ENCODE measurements around the gene EFS.
"Not testable (repeated sequence)": the region's sequence is repeated elsewhere in the genome, so short reads cannot be mapped to it uniquely, and the experiment has no call there.

Gene EFS

GRCh38 chr14:23399136-23399535, 34.2 kb upstream of the EFS start:
- DNase-seq (ENCODE audit: low read depth in 2 of 2): no peak

DNA sequence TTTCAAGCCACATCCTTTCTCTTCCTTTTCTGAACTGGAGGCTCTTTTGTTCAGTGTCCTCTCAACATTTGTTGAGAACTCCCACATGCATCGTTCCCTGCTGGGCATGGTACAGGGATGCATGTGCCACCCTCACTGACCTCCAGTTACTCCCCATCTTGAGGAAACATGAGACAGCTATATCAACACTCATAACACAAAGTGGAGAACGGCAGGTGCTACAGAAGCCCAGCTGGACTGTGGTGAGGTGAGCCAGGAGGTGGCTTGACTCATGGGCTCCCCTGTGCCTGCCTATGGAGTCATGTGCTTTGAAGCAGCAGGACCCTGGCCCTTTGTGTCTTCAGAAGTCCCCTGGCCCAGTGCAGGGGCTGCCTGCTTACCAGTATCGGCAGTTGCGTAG, 33.4 kb upstream of the EFS start:
- DNase-seq (ENCODE audit: low read depth in 2 of 2): no peak

GRCh38 chr14:23396781-23397407, 31.9 kb upstream of the EFS start:
- no peak for DNase-seq (ENCODE audit: low read depth in 2 of 2)

DNA sequence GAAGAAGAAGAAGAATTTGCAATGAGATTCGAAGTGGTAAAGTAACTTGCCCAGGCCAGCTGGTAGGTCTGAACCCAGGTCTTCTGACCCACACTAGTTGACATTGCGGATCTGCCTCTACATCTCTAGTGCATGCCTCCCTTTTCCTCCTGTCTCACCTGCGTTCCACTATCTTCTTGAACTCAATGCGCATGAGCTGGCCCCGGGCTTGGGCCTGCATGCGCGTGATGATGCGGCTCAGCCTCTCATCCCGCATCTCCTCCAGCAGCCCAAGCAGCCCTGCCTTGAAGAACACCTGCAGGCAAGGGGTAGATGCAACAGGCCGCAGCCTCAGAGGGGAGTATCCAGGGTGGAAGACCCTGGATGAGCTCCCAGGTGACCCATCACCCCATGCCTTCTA, 31.2 kb upstream of the EFS start:
- DNase-seq (ENCODE audit: low read depth in 2 of 2): no peak

DNA sequence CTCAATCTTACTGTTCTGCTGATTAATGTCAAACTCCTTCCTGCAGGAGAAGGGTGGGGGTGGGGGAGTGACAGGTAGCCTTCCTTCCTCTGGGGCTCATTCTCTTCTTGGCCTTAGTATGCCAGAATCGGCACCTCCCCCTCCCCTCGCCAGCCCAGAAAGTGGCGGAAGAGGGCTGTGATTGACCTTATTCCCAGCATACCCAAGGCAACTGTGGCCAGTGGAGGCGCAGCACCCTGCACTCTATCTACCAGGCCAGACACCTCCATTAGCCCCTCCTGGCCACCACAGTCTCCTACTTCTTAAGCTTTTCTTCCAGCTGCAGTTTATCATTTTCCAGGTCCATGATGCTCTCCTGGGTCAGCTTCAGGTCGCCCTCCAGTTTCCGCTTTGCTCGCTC, 27.6 kb upstream of the EFS start:
- DNase-seq (ENCODE audit: low read depth in 2 of 2): no peak

GRCh38 chr14:23389871-23390270, 24.9 kb upstream of the EFS start:
- not testable (repeated sequence) for DNase-seq (ENCODE audit: low read depth in 2 of 2)

GRCh38 chr14:23389396-23389795, 24.4 kb upstream of the EFS start:
- no peak for DNase-seq (ENCODE audit: low read depth in 2 of 2)

DNA sequence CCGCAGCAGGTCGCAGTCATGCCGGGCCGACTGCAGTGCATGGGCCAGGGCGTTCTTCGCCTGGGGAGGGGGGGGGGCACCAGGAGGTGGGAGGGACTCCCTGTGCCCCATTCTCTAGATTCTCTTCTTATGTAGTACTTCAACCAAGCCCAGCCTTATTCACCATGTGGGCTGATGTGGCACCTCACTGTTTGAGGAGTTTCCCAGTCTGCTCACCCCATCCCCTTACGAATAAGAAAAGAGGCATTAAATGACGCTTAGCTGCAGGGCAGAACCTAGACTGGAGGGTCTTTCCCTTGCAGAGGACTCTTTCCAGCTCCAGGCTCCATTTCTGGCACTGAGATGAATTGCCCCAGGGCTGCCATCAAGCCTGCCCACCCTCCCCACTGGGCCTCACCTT, 24.0 kb upstream of the EFS start:
- no peak for DNase-seq (ENCODE audit: low read depth in 2 of 2)

DNA sequence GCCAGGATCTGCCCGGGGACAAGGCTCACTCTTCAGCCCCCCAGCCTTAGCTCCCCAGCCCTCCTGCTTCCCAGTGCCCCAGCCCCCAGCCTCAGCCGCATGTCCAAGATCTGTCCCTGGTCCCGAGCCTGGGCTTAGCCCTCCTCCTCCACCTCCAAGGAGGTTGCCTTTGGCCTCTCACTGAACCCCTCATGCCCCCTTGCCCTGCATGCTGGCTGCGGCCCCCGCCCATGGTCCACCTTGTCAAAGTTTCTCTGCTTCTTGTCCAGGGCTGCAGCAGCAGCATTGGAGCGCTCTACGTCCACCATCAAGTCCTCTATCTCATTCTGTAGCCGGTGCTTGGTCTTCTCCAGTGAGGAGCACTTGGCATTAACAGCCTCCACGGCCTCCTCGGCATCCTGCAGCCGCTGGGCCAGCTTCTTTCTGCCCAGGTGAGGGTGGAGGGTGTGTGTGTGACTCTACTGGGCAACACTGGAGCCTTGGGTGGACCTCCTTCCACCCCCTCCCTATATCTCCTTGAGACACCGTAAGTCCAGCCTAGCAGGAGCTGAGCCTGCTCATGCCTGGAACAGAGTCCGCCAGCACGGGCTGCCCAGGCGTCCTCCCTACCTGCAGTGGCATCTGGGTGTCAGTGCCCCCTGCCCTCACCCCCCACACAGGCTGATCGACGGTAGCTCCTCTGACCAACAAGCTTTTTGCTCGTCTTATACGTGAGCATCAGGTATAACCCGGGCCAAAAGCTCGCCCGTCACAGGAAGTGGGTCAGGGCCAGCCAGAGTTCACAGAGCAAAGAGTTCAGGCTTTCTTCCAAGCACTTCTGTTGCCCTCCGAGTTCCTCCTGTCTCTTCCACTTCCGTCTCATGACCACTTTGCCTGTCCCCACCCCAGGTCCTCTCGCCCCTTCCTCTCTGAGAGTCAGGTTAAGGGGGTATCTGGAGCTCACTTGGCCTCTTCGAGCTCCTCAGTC, 23.2 kb upstream of the EFS start:
- no peak for DNase-seq (ENCODE audit: low read depth in 2 of 2)

DNA sequence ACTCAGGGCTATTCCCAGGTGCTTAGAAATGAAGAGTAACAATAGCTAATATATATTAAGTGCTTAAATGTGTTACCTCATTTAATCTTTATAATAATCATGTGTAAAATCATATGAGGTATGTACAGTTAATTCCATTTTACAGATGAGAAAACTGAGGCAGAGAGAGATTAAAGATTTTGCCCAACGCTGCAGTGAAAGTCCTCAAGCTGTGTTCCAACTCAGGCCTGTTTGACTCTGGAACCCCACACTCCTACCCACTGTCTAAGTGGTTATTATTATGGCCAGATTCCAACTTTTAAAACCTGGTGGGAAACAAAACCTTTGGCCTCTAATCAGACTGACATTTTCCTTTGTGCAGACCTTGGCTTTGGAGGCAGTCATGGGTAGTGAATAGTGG, 22.0 kb upstream of the EFS start:
- no peak for DNase-seq (ENCODE audit: low read depth in 2 of 2)

GRCh38 chr14:23386266-23386657, 21.3 kb upstream of the EFS start:
- DNase-seq (ENCODE audit: low read depth in 2 of 2): not testable (repeated sequence)

GRCh38 chr14:23385642-23386265, 20.8 kb upstream of the EFS start:
- no peak for DNase-seq (ENCODE audit: low read depth in 2 of 2)

GRCh38 chr14:23385244-23385641, 20.3 kb upstream of the EFS start:
- no peak for DNase-seq (ENCODE audit: low read depth in 2 of 2)

DNA sequence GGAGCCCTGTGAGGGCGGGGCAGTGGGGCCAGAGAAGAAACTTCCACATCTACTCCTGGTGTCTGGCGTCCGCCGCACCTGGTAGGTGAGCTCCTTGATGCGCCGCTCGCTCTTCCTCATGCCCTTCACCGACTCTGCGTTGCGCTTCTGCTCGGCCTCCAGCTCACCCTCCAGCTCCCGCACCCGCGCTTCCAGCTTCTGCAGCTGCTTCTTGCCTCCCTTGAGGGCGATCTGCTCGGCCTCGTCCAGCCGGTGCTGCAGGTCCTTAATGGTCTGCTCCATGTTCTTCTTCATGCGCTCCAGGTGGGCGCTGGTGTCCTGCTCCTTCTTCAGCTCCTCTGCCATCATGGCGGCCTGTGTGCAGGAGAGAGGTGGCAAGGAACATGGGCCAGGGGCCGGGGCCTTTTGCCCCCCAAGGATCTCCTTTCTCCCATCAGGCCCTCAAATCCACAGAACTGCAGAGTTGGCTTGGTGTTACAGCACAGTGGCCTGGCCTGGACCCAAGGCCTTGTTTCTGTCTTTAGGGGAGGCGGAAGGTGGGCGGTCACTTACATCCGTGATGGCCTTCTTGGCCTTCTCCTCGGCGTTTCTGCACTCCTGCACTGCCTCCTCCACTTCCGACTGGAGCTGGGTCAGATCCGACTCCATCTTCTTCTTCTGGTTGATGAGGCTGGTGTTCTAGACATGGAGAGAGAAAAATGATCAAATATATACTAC, 19.6 kb upstream of the EFS start:
- no peak for DNase-seq (ENCODE audit: low read depth in 2 of 2)

- no peak for DNase-seq (ENCODE audit: low read depth in 2 of 2)
Measured at GRCh38 chr14:23382731-23383440, 17.9 kb upstream of the EFS start.

- no peak for DNase-seq (ENCODE audit: low read depth in 2 of 2)
Measured at GRCh38 chr14:23382276-23382675, 17.3 kb upstream of the EFS start.

- DNase-seq (ENCODE audit: low read depth in 2 of 2): no peak
Measured at GRCh38 chr14:23381871-23382270, 16.9 kb upstream of the EFS start.

DNA sequence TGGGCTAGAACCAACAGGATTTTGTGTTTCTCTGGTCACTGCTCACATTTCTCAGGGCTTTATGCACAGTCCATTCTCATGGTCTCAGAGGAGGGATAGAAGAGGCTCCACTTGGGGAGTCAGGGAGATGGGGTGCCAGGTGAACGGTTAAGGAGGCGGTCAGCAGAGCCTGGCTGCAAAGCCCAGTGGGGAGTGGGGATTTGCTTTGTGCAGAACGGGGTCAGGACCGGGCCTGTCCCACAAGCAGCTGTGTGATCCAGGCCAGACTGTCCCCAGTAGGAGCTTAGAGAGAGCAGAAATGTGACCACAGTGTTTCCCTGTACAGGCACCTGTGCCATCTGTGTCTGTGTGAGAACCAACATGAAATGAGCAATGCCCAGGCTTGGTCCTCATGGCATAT, 16.0 kb upstream of the EFS start:
- no peak for DNase-seq (ENCODE audit: low read depth in 2 of 2)

DNA sequence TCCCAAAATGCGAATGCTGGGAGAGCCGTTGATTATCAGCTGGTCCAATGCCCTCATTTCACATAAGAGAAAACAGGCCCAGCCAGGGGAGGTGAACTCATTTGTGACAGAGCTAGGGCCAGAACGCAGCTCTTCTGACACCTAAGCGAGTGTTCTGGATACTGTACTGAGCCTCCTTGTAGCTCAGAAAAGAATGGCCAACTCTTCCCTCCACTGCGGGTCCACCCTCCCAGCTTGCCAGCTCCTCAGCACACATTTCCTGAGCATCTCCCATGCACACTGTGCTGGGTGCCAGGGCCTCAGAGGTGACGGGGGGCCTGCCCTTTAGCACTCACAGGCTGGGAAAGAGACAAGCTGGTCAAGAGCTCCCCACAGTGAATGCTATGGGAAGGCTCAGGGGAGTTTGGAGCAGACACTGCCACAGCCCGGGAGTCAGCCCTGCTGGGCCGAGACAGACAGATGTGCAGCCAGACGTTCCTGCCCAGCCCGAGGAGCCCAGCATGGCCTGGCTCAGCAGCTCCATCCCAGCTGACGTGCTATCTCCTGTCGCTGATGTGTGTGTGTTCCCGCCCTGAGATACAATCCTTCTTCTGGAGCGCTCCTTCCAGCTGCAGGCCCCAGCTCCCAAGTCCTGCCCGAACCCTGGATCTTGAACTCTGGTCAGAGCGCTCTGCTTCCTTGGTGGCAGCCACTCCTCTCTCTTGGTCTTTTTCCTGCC, 15.4 kb upstream of the EFS start:
- DNase-seq (ENCODE audit: low read depth in 2 of 2): no peak

- peak; percentile 39 to 46 for DNase-seq (ENCODE audit: low read depth in 2 of 2)
Measured at GRCh38 chr14:23379366-23380196, 14.6 kb upstream of the EFS start.
